Astrocyte of the hippocampus (primary cell): ENCODE measurements around the gene PEAR1.

Experiments
- DNase-seq: peaks from one replicate; pipeline ENCODE4 v3.0.0; 2011; ENCODE audit warnings: low read depth, low spot score

Gene PEAR1

DNA sequence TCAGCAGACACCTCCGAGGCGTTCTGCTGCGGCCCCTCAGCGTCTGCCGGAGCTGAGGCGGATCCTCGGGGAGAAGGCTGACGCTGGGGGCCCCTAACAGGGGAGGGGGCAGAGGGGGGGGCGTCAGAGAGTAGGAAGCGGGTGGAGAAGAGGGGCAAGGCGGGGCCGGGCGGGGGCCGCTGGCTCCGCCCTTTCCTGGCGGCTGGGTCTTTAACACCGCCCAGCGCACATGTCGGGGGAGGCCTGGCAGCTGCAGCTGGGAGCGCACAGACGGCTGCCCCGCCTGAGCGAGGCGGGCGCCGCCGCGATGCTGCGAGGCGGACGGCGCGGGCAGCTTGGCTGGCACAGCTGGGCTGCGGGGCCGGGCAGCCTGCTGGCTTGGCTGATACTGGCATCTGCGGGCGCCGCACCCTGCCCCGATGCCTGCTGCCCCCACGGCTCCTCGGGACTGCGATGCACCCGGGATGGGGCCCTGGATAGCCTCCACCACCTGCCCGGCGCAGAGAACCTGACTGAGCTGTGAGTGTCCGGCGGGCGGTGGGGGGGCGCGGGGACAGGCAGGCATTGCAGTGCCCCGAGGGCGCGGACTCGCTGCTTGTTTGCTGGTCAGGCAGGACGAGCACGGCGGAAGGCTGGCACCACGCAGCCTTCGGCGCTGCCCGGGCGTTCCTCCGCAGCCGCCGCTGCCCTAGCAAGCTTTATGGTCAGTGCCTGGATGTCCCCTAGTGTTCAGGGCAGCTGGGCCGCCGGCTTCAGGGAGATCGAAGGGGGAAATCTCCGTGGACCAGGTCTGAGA lies 32.7 kb upstream of the PEAR1 start, which contains the start of gene NTRK1:
Gene NTRK1, plus strand, starts transcription at position 238 of the 796 bp plus-strand sequence. Its CDS starts 70 bp downstream, at position 308.
- DNase-seq: peak; percentile 49

DNA sequence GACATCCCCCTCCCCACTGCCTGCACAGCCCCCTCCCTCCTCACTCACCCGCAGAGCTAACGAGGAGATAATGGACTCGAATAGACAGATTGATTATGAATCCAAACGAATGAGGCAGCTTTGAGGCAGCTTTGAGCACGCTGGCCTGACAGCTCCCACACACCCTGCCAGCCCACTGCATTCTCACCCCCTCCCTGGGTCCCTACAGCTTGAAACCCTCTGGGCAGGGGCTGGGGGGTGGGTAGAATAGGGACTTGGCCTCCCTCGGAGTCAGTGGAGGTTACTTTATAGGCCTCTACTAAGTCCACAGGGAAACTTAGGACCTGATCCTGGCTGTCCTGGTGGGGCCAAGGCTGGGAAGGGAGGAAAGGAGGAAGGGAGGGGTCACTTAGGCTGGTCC lies 30.9 kb upstream of the PEAR1 start:
- no peak for DNase-seq

DNA sequence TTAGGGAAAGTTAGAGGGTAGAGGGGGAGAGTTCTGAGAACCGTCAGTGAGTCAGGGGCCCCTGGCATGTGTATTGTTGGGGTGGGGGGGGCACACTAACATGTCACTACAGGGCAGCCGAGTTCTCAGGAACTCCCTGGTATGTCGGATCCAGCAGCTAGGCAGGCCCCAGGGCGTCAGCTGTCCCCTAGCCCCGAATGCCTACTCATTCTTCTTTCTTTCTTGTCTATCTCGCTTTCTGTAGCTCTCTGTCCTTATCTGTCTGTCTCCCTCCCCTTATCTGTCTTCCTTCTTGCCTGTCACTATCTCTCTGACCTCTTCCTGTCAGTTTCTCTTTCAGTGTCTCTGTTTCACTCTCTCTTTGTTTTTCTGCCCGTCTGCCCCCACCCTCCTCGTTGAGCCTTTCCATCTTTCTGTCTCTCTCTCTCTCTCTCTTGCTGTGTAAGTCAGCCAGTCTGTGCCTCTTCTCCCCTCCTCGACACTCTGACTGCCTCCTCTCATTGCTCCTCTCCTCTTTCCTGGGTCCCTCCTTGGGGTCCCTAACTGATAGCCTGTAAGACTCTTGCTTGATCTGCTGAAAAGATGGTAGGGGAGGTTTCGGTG lies 30.4 kb upstream of the PEAR1 start:
- DNase-seq: no peak

DNA sequence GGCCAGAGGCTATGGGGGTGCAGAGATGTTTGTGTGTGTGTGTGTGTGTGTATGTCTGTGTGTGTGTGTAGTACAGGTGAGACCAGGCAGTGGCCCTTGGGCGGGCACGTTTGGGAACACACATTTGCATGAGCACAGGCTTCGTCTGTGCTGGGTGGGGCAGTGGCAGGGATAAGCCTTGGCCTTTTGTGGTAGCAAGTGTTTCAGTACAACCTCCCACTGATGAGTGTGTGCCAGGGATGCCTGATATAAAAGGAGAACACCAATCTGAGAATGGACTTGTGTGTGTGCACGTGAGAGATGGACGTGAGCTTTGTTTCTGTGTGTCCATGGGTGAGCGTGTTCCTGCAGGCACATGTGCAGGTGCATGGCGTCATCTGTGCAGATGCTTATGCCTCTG lies 29.9 kb upstream of the PEAR1 start:
- no peak for DNase-seq

DNA sequence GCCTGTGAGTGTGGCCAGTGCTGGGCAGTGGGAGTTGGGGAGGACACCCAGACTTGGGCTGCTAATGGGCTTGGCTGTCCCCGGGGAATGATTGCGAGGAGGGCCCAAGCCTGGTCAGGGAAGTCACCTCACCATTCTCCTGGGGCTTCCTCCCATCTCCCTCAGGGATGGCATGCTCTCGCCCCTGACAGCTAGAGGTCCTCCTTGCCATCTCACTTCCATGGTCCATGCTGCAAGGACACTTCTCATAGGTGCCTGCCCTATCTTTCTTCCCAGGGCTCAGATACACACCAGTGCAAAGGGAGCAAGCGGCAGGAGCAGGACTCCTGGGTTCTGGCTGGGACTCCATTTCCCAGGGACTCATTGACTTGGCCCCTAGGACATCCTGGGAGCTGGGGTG lies 28.7 kb upstream of the PEAR1 start:
- DNase-seq: no peak

DNA sequence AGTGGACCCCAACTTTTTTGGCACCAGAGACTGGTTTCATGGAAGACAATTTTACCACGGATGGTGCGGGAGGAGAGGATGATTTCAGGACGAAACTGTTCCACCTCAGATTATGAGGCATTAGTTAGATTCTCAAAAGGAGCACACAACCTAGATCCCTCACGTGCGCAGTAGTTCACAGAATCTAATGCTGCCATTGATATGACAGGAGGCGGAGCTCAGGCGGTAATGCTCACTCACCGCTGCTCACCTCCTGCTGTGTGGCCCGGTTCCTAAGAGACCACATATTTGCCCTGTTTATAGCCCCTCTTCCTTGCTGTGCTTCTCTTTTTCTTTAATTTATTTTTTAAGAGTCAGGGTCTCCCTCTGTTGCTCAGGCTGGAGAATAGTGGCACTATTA lies 28.3 kb upstream of the PEAR1 start:
- DNase-seq: no peak

DNA sequence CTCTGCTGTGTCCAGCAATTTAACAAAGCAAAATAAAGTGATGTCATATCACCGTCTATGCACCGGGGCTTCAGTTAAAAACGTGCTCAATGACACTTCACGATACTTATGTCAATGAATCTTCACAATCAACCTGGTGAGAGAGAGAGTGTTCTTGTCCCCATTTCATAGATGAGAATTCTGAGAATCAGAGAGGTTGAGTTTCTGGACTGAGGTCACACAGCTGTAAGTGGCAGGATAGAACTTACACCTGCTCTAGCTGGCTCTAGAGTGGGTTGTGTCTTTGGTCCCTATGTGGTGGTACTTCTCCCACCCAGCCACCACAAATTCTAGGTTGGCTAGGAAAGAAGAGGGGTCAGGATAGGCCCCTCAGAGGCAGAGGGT lies 27.7 kb upstream of the PEAR1 start:
- DNase-seq: no peak

DNA sequence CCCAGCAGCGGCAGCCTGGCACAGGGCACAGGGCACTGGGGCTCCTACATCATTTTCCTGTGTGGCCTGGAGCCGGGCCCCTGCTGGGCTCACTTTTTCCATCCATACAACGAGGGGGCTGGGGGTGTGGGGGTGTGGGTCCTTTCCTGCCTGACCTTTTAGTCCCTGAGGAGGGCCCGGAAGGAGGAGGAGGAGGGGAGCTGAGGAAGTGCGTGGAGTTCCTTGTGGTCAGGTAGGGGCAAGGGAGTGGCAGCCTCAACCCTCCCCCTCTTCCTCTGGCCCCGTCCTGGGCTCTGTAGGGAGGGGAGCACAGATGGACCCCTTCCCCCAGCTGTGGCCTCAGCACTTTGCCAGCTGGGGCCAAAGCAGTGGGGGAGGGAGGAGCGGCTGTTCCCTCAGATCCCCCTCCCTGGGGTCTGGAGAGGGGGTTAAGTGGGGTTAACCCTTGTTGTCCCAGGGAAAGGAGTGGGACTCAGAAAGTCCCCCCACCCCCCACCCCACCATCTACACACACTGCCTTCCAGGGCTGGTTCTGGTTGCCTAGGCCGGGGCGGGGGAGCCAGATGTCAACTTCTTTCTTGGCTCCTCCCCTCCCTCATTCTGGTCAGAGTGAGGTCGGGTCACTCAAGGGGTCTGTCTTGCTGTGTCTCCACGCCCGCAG lies 27.1 kb upstream of the PEAR1 start:
- no peak for DNase-seq

DNA sequence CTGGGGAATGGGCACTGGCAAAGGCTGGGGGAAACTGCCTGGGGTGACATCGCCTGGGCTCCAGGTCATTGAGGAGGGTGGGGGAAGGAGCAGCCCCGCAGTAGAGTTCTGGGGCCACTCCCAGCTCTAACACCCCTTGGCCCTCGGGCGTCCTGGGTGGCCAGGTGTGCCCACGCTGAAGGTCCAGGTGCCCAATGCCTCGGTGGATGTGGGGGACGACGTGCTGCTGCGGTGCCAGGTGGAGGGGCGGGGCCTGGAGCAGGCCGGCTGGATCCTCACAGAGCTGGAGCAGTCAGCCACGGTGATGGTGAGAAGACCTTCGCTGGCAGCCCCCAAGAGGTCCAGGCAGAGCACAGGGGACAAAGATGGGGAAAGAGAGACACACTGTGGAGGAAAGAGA lies 25.2 kb upstream of the PEAR1 start:
- no peak for DNase-seq

DNA sequence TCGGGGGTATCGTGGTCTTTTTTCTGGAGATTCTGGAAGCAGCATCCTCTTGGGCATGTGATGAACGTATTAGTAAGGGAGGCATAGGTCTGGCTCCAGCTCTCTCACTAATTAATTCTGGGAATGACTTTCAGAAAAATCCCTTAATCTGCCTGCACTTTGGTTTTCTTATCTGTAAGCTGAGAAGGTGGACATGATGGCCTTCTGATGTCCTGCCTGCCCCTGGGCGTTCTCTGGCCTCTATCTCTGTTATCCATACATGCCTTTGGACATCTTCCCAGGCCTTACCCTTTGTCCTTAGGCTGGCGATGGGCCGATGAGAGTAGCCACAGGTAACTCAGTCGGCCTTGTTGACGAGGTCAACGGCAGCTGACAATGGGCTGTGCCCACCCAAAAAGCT lies 24.1 kb upstream of the PEAR1 start:
- no peak for DNase-seq

DNA sequence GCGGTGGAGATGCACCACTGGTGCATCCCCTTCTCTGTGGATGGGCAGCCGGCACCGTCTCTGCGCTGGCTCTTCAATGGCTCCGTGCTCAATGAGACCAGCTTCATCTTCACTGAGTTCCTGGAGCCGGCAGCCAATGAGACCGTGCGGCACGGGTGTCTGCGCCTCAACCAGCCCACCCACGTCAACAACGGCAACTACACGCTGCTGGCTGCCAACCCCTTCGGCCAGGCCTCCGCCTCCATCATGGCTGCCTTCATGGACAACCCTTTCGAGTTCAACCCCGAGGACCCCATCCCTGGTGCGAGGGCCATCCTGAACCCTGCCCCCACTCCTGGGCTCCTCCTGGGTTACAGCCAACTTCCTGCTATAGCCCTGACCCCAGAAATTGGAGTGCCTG lies 19.9 kb upstream of the PEAR1 start:
- DNase-seq: no peak

DNA sequence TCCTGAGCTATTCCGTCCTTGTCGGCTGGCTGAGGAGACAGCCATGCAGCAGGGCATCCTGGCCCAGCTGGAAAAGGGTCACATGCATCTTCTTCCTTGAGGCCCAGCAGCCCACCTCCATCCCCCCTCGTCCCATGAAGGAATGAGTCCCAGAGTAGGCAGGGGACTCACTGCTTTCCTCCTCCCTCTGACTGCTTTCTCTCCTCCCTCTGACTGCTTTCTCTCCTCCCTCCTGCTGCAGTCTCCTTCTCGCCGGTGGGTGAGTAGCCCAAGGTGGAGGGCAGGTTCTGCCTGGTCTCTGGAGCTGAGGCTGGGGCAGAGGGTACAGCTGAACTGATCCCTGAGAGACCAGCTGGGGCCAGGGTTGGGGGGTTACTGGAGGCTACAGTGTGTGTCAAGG lies 19.4 kb upstream of the PEAR1 start:
- DNase-seq: no peak

DNA sequence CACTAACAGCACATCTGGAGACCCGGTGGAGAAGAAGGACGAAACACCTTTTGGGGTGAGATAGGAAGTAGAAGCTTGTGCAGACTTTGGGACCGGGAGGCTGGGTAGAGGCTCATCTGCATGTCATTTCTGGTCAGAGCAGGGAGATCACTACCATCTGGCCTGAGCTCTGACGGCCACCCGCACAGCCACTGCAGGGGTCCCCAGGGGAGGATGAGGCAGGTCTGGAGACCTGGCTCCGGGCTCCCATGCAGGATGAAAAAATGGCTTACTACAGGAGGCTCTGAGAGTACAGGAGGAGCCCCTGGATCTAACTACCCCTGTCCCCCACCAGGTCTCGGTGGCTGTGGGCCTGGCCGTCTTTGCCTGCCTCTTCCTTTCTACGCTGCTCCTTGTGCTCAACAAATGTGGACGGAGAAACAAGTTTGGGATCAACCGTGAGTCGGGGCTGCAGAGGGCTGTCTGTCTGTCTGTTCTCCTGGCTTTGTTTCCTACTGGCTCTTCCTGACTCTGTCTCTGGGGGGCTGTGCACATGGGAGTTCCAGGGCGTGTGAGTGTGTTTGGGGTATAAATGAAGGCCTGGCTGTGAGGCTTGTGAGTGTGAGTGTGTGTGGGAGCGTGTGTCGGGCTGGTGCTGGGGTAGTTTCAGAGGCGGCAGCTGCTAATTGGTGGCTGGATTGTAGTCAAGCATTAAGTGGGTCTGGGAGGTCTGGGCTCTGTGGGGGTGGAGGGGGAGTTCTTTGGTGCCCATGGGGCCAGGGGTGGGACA lies 18.8 kb upstream of the PEAR1 start:
- DNase-seq: no peak

DNA sequence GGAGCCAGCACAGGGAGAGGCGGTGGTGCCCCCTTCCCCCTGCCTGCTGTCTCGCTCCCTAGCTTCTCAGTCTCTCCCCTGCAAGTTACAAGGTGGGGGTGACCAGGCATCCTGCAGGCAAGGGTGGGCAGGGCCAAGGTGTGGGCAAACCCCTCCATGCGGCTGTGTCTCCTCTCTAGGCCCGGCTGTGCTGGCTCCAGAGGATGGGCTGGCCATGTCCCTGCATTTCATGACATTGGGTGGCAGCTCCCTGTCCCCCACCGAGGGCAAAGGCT lies 18.2 kb upstream of the PEAR1 start:
- no peak for DNase-seq

DNA sequence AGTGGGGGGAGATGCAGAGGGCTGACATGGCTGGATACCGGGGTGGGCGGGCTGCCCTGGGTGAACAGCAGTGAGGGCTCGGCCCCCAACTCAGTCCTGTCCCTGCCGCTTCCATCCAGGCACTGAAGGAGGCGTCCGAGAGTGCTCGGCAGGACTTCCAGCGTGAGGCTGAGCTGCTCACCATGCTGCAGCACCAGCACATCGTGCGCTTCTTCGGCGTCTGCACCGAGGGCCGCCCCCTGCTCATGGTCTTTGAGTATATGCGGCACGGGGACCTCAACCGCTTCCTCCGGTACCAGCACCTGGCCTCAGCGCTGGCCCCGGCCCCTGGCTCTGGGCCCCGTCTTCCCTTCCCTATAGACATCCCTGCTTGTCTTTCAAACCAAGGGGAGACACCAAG lies 17.2 kb upstream of the PEAR1 start:
- peak; percentile 33 for DNase-seq

DNA sequence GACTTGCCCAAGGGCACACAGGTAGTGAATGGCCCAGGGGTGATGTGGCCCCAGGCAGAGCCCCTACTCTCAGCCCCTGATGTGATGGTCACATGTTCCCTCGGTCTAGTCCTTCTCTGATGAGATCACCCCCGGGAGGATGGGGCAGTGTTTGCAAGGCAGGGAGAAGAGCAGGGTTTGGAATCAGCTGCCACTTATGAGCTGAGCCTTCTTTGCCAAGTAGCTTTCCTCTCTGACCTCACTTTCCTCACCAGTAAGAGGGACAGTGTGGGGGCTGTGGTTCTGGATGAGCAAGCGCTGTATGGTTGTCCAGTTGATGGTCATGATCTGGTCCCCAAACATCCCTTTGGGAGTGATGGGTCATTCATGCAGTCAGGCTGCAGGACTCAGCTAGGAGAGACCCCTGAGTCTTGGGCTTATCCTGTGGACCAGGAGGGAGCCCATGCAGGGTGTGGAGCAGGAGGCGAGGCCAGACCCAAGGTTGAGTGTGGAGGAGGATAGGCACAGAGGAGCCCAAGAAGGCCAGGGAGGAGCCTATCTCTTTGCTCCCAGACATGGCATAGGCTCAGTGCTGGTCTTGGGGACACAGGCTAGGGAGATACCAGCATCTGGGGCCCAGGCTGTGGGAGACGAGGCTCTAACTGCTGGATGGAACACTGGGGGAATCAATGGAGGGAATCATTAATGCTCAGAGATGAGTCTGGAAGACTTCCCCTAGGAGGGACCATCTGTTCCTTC lies 15.9 kb upstream of the PEAR1 start:
- no peak for DNase-seq

DNA sequence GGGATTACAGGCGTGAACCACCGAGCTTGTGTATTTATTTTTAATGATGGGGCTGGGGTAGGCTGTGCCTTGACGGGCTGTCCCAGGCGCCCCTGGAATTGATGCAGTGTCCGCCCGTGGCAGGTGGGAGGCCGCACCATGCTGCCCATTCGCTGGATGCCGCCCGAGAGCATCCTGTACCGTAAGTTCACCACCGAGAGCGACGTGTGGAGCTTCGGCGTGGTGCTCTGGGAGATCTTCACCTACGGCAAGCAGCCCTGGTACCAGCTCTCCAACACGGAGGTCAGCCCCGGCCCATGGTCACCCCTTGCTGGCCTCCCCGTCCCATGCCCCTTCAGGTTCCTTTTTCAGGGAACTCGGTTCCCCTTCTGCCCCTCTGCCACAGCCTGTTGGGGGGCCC lies 13.6 kb upstream of the PEAR1 start:
- DNase-seq: no peak

DNA sequence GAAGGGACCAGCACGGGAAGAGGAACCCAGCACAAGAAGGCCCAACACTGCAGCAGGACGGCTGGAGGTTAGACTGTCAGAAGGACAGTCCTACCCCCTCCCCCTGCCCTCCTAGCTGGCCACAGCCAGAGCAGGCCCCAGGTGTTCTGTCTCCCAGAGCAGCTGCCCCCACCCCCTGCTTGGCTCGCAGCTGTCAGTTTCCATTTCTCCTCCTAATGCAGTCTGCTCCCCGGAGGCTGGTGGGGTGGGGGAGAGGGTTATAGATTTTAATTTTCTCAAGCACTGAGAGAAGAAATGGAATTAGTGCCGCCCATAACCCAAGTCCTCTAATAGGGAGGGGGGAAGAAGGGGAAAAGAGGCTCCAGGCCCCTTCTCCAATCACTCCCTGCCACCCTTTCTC lies 13.0 kb upstream of the PEAR1 start:
- DNase-seq: no peak

DNA sequence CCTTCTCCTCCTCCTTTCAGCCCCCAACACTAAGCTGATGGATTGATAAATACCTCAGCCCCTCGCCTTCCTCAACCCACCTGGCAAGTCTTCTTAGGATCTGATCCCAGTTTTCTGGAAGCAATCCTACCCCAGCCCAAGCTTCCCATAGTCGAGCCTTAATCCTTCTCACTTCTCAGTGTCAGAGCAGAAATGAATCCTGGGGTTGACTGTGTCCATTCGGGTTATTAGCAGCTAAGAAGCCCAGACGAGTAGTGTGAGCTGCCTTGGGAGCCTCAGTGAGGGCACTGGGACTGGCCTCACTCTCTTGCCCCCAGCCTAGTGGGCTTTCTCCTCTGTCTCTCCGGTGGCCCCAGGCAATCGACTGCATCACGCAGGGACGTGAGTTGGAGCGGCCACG lies 12.4 kb upstream of the PEAR1 start:
- DNase-seq: no peak

DNA sequence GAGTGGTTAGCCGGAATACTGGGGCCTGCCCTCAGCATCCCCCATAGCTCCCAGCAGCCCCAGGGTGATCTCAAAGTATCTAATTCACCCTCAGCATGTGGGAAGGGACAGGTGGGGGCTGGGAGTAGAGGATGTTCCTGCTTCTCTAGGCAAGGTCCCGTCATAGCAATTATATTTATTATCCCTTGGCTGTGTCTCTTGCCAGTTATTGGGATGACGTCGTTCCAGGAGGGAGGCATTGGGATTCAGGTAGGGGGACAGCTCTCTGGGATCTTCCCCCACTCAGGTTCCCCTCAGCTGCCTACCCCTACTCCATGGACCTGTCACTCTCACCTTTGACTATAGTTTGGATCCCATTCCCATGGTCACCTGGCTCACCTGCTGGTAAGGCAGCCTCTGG lies 11.9 kb upstream of the PEAR1 start:
- no peak for DNase-seq

DNA sequence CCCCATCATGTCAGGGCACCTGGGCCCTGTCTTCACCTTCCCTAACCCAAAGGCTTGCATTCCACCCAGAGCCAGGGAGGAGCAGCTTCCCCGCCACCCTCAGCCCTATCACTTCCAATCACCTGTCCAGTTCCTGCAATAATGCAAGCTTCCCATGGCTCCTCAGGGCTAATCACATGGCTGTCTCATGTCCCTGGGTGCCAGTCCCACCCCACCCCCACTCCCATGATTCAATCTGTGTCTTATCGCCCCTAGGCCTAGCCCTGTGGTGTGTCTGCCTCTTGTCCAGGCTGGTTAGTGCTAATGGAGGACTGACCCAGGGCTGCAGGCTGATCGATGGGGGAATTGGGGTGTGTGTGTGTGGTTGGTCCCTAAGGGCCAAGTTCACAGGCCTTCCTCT lies 11.0 kb upstream of the PEAR1 start:
- no peak for DNase-seq

DNA sequence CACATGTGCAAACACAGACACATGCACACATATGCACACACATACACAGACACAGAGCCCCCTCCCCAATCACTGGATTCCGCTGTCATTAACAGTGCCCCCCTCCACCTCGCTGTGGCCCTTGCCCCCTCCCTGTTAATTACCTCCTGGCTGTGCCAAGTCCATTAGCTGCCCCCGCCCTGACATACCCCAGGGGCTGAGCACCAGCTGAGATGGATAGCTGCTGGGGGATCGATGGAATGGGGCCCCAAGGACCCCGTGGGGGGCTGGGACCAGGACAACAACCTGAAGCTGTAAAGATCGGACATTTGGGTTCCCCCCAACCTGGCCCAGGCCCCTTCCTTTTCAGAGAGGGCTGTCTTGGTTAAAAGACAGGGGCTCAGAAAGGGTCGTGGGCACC lies 9.6 kb upstream of the PEAR1 start:
- DNase-seq: no peak
